ENCODE measurements around the gene LAGE3.
A peak's percentile ranks its signal among the peaks of the same experiment; 100 is the strongest.

The LAGE3 gene, protein sequence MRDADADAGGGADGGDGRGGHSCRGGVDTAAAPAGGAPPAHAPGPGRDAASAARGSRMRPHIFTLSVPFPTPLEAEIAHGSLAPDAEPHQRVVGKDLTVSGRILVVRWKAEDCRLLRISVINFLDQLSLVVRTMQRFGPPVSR

DNA sequence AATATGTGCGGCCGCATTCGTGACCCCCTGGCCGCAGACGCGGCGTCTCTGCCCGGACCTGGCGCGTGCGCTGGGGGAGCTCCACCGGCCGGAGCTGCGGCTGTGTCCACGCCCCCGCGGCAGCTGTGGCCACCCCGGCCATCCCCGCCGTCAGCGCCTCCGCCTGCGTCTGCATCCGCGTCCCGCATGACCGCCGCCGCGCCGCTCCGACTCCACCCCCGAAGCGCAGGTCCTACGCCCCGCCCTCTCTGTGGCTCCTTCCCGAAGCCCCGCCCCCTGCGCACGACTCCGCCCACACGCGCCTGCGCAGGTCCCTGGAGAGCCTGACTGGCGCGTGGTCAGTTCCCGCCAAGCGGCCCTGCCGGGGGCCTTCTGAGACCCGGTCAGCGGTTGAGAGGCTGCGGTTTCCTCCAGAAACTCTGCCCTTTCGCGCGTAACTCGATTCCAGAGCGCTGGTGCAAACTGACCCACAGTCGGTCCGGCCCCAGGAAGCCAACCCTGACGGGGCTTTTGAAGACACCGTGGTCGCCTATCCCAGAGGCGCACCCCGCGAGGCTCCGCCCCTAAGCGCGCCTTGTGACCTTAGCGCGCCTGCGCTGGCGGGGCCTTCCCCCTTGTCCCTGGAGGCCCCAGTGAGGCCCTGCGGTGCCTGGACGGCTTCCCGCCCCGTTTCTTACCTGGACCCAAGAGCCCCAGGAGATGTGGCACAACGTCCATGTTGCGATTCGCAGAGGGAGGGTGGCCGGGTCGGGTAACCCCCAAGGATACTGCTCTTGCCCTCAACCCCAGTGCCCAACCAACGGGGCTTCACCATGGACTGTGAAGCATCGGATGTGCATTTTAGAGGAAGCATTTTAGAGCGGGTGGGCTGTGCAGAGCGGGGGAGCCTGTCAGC is at the start of gene LAGE3:
Gene LAGE3 (minus strand): TSS at position 554 of the 895 bp plus-strand sequence. CDS start 366 bp downstream, at position 188.
- TF ChIP-seq, protein P1, sequence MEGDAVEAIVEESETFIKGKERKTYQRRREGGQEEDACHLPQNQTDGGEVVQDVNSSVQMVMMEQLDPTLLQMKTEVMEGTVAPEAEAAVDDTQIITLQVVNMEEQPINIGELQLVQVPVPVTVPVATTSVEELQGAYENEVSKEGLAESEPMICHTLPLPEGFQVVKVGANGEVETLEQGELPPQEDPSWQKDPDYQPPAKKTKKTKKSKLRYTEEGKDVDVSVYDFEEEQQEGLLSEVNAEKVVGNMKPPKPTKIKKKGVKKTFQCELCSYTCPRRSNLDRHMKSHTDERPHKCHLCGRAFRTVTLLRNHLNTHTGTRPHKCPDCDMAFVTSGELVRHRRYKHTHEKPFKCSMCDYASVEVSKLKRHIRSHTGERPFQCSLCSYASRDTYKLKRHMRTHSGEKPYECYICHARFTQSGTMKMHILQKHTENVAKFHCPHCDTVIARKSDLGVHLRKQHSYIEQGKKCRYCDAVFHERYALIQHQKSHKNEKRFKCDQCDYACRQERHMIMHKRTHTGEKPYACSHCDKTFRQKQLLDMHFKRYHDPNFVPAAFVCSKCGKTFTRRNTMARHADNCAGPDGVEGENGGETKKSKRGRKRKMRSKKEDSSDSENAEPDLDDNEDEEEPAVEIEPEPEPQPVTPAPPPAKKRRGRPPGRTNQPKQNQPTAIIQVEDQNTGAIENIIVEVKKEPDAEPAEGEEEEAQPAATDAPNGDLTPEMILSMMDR (IDR thresholded peaks at IDR 0.05; ENCODE audit: insufficient read depth, missing control alignments) = no peak
- FAIRE-seq = no peak
- DNase-seq (ENCODE audit: insufficient read length, low spot score) = peak; percentile 69

DNA sequence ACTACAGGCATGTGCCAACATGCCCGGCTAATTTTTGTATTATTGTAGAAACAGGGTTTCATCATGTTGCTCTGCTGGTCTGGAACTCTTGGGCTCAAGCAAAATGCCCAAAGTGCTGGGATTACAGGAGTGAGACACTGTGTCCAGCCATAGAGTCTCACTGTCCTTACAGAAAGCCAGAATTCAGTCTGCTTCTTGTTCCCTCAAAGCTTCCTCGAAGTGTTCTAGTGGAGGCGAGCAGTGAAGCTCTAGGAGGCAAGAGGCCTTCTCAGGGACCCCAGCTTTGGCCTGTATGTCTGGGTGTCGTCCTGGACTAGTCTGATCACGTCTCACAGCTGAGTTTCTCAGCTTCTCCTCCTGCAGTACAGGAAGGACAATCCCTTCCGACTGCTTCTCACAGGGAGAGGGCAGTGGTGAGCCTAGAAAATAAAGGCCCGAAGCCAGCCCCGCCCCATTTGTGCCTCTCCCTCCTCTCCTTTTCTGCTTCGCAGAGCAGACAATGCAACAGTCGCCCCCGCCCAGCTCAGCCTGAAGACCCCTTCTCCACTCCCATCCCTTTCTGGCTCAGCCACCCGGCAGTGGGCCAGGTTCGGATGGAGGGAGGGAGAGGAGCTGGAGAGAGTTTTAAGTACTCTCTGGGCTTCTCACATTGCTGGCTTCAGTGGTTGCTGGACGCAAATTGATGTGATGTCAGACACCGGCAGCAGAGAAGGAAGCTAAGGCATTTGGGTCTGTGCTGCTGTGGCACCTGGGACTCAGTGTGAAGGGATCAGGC is 48.0 kb upstream of the LAGE3 start:
- FAIRE-seq (no peak), DNase-seq (ENCODE audit: insufficient read length, low spot score) (peak; percentile 40)
- TF ChIP-seq, protein P1 (IDR thresholded peaks at IDR 0.05; ENCODE audit: insufficient read depth, missing control alignments) = peak; percentile 45

DNA sequence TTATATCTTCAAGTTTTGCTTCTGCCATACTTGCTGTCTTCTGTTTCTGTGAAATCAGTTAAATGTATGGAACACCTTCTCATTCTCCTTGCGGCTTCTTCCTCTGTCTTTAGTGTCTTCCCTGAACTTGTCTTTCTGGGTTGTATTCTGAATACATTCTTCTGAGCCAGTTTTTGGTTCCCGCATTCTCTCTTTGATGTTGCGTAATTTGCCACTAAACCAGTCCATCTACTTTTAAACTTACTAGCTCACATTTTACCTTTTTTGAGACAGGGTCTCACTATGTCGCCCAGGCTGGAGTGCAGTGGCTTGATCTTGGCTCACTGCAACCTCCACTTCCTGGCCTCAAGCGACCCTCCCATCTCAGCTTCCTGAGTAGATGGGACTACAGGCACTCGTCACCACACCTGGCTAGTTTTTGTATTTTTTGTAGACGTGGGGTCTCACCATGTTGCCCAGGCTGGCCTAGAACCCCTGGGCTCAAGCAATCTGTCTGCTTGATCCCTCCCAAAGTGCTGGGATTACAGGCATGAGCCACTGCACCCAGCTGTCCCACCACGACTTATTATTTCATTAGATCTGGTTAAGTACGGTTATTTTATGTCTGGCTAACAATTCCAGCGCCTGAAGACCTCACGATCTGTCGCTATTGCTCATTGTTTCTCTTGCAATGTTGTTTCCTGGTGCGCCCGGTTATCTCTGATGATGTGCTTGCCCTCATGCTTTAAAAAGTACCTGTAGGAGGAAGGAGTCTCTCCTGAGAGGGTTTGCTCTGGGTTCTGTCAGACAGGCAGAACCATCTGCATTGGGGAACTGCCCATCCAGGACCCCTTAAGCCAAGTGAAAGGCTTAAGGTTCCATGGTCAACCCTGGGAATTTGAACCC is 46.8 kb upstream of the LAGE3 start:
- FAIRE-seq (no peak), DNase-seq (ENCODE audit: insufficient read length, low spot score) (no peak)
- TF ChIP-seq, protein P1 (IDR thresholded peaks at IDR 0.05; ENCODE audit: insufficient read depth, missing control alignments) = no peak

DNA sequence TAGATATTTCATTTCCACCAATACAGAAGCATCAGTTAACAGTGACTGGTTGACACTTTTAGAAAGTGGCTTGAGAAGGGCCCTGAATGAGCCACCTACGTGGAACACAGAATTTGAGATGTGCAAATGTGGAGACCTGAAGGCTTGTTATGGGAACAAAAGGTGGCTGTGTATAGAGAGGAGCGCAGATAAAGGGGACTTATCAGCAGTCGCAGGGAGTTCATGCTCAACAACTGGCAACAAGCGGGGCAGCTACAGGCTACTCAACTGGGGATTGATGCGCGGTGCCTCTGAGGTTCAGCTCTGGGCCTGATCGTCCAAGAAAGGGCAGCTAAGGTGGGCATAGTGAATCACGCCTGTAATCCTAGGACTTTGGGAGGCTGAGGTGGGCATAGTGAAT is 40.3 kb upstream of the LAGE3 start:
- DNase-seq (ENCODE audit: insufficient read length, low spot score) = no peak
- TF ChIP-seq, protein P1 (IDR thresholded peaks at IDR 0.05; ENCODE audit: insufficient read depth, missing control alignments) = no peak
- no peak for FAIRE-seq

DNA sequence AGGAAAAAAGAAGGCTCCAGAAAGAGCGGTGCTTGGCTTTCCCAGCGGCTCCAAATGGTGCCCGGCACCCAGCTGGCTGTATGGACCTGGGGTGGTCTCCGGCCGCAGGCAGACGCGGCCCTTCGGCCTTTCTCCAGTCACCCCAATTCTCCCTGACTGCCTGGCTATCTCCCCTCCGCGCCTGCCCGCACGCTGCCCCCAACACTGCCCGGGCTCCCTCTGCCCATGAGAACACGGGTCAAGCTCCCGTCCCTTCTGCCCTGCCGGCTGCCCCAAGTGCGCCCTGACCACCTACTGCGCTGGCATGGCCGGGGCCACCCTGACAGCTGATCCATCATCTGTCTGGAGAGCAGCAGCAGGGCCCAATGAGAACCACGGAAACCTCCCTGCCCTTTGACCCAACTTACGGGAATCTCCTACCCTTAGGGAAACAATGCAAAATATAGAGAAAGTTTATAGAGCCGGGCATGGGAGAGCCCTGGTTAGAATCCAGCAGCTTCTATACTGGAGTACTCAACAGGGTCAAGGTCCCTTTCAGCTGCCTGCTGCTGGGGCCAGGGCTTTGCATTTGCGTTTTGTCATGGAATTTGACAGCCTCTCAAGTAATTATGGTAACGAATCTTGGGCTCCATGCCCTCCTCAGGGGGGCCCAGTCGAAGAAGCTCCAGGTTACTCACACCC is 38.2 kb upstream of the LAGE3 start:
- FAIRE-seq = no peak
- DNase-seq (ENCODE audit: insufficient read length, low spot score) = no peak
- TF ChIP-seq, protein P1 (IDR thresholded peaks at IDR 0.05; ENCODE audit: insufficient read depth, missing control alignments) = no peak

DNA sequence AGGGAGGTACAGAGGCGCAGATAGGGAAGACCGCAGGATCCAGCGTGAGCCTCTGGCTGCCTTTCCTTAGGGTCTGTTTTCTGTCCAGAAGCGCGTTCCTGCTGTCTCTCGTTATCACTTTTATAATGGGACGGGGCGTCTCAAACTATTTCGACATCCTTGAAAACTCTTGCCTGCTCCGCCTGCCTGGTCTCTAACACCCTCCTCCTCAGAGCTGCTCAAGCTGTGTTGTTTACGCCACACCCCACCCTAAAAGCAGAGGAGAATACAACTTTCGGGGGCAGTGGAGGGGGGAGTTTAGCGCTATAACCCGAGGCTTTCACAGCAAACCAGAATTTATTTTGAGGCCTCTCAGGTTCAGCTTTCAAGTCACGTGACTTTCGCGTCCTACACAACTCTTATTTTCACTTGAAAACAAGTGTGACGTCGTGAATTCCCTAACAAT is 37.6 kb upstream of the LAGE3 start:
- TF ChIP-seq, protein P1 (IDR thresholded peaks at IDR 0.05; ENCODE audit: insufficient read depth, missing control alignments) = no peak
- peak; percentile 55 for FAIRE-seq
- no peak for DNase-seq (ENCODE audit: insufficient read length, low spot score)

All from D721Med (cell line).